GM10266 (cell line): Measurements from ENCODE around the gene TREH.

ENCODE experiments used
- DNase-seq: peaks from one replicate; pipeline ENCODE4 v3.0.0; 2012; ENCODE audit errors: extremely low spot score
- TF ChIP-seq, protein P1 (sequence below): IDR thresholded peaks from 2 replicates; pipeline ENCODE4 v1.5.1; 2012; ENCODE audit warnings: mild to moderate bottlenecking, low read depth; ENCODE audit not compliant: control insufficient read depth, insufficient read depth; ENCODE audit errors: missing control alignments

TREH gene

DNA sequence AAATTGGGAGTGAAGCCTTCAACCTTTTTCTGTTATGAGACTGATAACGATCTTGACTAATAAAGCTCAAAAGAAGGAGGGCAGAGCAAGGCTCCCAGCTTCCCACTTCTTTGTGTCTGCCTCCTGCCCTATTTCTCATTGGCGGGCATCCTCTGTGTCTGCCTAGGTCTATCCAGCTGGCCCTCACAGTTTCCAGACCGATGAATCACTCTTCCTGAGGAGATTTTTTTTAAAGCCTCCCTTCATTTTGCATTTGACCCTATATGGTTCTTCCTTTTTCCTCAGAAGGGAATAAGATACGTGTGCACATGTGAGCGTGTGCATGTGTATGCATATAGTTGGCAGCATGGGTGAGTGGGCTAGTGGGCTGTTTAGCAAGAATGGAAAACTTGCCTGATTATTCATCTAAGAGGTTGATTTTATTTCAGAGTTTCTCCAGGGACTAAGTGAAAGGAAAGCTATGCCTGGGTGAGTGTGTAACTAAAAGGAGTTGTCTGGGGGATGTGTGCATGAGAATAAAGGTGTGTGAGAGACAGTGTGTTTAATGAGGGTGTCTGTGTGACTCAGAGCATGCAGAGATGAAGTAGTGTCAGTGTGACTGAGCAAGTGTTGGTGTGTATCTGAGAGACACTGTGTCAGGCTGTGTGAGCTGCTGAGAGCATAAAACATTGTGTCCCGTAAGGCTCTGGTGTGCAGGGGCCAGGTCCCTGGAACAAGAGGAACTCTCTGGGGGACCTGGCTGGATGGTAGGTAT is 59.8 kb downstream of the TREH start:
- no peak for DNase-seq

DNA sequence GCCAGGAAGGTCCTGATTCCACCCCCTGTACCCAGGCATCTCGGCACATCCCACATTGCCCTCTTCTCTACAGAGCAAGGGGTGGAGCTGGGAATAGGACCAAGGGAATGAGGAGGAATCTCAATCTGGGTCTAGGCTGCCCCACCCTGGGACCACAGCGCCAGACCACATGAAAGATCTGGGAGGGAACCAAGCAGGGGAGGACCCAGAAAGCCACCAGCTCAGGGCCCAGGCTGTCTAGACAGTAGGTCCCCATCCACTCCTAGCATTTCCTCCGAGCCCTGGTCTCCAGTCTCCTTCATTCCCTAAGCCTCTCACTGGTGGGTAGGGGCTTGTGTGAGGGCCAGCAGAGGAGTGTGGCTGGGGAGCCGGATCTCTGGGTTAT is 60.5 kb downstream of the TREH start:
- TF ChIP-seq, protein P1, sequence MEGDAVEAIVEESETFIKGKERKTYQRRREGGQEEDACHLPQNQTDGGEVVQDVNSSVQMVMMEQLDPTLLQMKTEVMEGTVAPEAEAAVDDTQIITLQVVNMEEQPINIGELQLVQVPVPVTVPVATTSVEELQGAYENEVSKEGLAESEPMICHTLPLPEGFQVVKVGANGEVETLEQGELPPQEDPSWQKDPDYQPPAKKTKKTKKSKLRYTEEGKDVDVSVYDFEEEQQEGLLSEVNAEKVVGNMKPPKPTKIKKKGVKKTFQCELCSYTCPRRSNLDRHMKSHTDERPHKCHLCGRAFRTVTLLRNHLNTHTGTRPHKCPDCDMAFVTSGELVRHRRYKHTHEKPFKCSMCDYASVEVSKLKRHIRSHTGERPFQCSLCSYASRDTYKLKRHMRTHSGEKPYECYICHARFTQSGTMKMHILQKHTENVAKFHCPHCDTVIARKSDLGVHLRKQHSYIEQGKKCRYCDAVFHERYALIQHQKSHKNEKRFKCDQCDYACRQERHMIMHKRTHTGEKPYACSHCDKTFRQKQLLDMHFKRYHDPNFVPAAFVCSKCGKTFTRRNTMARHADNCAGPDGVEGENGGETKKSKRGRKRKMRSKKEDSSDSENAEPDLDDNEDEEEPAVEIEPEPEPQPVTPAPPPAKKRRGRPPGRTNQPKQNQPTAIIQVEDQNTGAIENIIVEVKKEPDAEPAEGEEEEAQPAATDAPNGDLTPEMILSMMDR, result no peak
- DNase-seq, result no peak

More for the DNA sequence above, 59.8 kb downstream of the TREH start:
- TF ChIP-seq, protein P1, result no peak

DNA sequence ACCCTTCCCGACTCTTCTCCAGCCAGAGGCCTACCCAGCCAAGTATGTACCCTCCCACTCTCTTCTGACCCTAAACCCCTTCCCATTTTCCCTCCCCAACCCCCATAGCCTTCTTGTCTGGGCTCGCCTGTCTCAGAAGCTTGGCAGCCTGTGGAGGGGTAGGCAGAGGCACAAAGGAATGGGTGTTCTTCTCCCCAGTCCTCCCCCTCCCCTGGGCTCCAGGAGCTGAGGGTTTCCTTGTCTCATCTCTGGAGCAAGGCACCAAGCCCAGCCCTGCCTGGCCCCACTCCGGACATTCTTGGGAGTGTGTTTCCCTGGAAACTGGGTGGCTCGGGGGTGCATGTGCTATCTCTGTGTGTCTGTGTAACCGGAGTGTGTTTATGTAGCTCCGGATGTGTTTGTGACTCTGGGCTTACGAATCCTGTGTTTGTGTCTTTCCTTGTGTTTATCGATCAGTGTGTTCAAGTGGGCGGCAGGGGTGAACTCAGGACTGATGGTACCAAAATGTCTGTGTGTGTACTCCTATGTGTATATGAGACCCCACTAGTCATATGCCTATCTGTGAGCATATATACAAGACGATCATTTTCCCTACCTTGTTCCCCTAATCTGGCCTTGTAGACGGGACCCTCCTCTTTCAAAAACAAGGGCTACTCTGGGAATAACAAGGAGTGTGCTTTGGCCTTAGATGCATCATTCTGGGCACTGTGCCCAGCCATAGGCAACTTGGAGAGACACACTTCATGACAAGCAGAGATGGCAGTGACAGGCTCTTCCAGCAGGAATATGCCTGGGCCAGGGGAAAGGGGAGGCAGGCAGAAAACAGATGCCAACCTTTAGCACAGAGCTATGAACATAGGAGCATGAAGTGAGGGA is 61.1 kb downstream of the TREH start:
- DNase-seq, result no peak
- TF ChIP-seq, protein P1, result no peak

DNA sequence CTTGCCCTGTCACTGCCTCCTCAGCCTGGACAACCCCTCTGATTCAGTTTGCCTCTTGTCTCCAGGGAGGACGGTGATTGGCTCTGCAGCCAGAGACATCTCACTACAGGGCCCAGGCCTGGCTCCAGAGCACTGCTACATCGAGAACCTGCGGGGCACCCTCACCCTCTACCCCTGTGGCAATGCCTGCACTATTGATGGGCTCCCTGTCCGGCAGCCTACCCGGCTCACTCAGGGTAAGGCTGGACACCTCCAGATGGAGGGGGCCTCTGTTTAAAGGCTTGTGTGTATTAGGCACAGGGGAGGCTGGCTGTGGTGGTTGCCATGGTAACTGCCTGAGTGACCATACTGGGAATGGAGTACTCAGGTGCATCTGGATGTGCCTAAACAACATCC is 63.5 kb downstream of the TREH start:
- TF ChIP-seq, protein P1, result no peak

DNA sequence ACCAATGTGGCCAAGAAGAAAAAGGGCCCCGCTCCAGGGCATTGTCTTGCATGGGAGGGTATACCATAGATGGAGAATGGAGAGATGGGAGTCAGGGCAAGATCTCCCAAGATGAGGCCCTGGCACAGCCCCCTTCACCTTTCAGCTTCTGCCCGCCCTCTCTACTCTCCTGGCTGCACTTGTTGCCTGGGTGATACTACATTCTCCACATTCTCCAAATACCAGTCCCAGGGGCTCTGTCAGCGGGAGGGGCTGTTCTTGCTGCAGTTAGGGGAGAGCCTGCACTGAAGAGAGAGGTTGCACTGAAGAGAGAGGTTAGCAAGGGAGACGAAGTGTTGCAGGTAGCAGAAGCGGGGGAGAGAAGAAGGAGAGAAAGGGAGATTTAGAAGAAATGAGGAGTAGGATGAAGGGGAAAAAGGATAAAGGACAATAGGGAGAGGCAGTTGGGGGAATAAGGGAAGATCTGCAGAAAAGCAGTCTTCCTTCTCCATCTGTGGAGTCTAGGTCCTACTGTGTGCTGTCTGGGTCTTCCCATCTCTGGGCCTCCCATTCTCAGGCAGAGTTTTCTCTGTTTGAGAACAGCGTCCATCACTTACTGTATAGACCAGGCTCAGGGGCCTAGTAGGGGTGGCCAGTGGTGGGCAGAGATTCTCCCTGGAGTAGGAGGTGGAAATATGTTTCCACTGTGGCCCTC is 64.0 kb downstream of the TREH start:
- no peak for DNase-seq
- TF ChIP-seq, protein P1, result no peak

More for the DNA sequence above, 63.5 kb downstream of the TREH start:
- DNase-seq, result no peak

DNA sequence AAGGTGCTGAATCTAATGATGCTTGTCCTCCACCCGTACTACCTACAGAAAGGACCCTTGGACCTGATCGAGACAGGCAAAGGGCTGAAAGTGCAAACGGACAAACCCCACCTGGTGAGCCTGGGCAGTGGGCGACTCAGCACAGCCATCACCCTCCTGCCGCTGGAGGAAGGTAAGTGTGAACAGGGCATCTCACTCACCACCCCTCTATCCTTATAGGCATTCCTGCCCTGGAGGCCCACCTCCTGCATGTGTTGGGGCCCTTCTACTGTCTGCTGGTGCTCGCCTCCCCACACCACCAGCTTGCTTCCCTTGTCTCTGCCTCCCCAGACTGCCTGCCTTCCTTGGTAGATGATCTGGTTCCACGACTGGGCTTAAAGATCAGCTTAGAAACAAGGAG is 64.9 kb downstream of the TREH start:
- TF ChIP-seq, protein P1, result no peak
- DNase-seq, result no peak
